Endometrium (tissue), 2 donors: ENCODE results near the gene MAN1A1.
A peak's percentile ranks its signal among the peaks of the same experiment; 100 is the strongest.
"Not testable (repeated sequence)": the region's sequence is repeated elsewhere in the genome, so short reads cannot be mapped to it uniquely, and the experiment has no call there.

ENCODE experiments used
- FAIRE-seq: peaks from 2 replicates; lab custom pipeline; 2012; peaks lifted over from hg19 to GRCh38; lab: Jason Lieb, UNC
- donor health status: control.
- donor health status: control.

The MAN1A1 gene

GRCh38 chr6:119349361-119350201 lies at the start of gene MAN1A1:
Gene MAN1A1, minus strand, starts transcription at chr6:119349761. Its CDS starts 696 bp downstream, at chr6:119349065.
- FAIRE-seq = no peak

GRCh38 chr6:119395192-119395591 lies 45.6 kb upstream of the MAN1A1 start:
- no peak for FAIRE-seq

DNA sequence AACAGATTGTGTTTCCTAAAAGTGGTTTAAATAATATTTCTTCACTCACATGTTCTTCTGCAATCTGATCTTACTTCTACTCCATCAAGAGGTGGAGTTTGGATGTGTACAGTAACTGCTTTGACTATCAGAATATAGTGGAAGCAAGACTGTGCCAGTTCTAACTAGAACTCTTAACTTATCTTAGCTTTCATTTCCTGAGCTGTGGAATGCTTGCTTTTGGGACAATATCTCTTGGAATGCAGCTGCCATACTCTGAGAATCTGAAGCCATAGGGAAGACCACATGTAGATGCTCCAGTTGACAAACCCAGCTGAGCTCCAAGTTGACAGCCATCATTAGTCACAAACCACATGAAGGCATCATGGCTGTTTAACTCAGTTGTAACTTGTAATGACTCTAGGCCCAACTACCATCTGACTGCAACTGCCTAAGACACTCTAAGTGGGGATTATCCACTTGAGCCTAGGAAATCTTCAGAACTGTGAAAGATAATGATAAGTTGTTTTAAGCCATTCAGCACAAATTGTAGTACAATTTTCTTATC lies 40.8 kb upstream of the MAN1A1 start:
- FAIRE-seq = no peak

- no peak for FAIRE-seq
Measured at GRCh38 chr6:119385994-119386393, 36.4 kb upstream of the MAN1A1 start.

GRCh38 chr6:119384444-119384843 lies 34.9 kb upstream of the MAN1A1 start:
- FAIRE-seq = no peak

- no peak for FAIRE-seq
Measured at GRCh38 chr6:119379809-119380208, 30.2 kb upstream of the MAN1A1 start.

DNA sequence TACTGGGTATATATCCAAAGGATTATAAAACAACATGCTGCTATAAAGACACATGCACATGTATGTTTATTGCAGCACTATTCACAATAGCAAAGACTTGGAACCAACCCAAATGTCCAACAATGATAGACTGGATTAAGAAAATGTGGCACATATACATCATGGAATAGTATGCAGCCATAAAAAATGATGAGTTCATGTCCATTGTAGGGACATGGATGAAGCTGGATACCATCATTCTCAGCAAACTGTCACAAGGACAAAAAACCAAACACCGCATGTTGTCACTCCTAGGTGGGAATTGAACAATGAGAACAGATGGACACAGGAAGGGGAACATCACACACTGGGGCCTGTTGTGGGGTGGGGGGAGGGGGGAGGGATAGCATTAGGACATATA lies 27.5 kb upstream of the MAN1A1 start:
- not testable (repeated sequence) for FAIRE-seq

DNA sequence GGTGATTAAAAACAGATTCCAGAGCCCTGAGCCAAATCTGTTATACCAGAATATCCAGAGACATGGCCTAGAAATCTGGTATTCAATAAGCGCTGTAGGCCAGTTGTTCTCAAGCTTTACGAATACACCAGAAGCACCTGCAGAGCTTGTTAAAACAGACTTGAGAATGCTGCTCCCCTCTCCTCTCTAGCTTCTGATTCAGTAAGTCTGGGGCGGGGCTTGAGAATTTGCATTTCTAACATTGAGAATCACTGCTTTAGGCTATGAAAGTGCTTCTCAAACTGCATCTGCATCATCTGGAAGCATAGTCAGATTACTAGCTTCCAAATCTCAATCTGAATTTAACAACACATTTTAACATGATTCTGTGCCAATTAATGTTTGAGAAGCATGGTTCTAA lies 20.5 kb upstream of the MAN1A1 start:
- no peak for FAIRE-seq

DNA sequence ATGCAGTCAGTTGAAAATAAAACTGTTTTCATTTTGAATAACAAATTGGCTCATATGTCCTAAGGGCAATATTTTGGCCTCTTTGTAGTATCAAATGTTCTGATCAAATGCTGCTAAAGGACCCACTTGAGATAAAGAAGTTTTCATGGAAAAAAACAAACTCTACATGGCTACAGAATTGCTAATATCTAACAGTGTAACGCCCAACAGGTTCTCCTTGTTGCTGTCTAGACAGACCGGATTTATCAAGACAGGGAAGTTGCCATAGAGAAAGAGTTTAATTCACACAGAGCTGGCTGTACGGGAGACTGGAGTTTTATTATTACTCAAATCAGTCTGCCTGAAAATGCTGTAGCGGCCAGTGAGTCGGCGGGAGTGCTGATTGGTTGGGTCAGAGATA lies 19.4 kb upstream of the MAN1A1 start:
- FAIRE-seq = no peak

DNA sequence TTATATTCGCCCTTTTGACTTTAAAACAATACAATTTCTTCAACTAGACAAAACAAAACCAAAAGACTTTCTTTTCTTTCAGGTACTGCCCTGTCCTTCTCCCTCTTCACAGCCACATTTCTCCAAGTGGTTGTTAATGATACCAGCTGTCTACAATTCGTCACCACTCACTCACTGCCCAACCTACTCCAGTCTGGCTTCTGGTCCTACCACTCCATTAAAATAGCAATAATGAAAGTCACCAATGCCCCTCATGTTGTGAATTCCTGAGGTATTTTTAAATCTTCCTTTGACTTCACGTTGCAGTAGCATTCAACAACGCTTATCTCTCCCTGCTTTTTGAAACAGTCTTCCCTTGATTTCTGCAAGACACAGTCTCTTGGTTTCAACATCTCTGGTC lies 11.6 kb upstream of the MAN1A1 start:
- no peak for FAIRE-seq

- no peak for FAIRE-seq
Measured at GRCh38 chr6:119360262-119360915, 10.8 kb upstream of the MAN1A1 start.

DNA sequence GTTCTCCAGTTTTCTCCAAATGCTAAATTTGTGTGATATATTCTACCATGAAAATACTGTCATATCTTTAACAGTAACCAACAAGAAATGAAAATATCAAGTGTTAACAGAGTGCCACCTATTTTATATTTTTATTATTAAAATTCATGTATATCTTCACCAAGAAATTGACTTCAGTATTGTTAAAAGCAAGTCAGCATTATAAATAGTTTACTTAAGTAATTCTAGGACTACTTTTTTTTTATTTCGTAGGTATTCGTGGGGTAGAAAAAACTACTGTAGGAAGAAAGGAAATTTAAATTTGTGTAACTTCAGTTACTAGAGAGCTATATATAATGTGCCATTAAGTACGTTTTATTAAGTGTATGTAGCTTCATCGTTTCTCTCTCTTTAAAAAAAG lies 6.3 kb upstream of the MAN1A1 start:
- no peak for FAIRE-seq

GRCh38 chr6:119355157-119355556 lies 5.6 kb upstream of the MAN1A1 start:
- FAIRE-seq = peak; percentile 43

- no peak for FAIRE-seq
Measured at GRCh38 chr6:119353696-119354095, 4.1 kb upstream of the MAN1A1 start.

DNA sequence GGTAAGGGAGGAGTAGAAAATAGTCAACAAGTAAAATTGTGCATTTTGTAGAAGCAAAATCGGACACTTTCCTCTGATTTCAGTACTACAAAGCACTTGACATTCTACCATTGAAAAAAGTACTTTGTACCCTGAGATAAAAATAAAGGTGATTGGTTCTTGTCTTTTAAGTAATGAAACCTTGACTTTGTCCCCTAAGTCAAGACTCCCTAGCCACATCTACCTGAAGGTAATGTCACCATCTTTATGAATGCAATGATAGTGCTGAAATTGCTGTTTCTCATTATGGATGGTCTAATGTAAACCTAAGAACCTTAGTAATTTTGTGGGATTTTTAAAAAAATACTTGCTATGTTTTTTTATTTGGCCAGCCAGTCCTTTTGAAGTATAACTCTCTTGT lies 2.4 kb upstream of the MAN1A1 start:
- FAIRE-seq = no peak

DNA sequence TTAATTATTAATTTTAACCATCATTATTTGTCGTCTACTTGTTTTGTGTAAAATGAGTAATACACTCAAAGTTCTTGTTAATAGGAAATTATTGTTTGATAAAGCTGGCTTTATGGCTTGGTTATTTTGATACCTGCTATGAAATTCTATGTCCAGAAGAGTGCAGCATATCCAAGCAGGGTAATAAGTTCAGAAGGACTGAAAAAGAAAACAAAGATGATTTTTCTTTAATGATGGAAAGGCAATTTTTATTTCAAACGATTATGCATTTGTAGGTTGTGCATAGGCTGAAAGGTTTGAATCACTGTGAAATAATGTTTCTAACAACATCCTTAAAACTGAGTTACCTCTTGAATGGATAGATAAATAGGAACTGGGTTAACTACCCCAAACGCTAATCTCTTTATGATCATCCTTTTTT lies 1.4 kb upstream of the MAN1A1 start:
- FAIRE-seq = peak; percentile 88

- no peak for FAIRE-seq
Measured at GRCh38 chr6:119350202-119350951, 816 bp upstream of the MAN1A1 start.

- no peak for FAIRE-seq
Measured at GRCh38 chr6:119348748-119349360, 707 bp downstream of the MAN1A1 start.

DNA sequence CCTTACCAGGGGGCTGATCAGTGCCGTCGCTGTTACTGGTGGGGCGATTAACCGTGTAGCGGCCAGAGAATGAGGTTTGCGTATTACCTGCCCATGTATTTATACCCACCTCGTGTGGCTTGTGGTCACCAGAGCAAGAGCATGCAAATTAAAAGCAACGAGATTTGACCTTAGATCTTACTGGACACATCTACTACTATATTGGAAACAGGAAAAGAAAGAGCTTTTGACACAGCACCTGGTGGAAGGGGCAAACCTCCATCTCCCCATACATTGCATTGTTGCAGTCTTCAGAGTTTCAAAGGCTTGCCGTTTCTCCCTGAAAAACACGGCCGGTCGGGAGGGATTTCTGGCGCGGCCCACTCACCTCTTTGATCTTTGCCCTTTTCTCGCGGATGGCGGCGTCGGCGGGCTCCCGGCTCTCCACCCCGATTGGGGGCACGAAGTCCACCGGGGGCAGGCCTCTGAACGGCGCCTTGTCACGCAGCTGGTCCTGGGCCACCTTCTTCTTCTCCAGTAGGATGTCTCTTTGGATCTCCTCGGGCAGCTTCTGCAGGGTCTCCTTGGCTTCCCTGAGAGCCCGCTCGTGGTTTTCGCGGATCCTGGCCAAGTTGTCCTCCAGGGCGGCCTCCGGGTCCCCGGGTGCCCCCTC lies 1.3 kb downstream of the MAN1A1 start:
- FAIRE-seq = no peak

GRCh38 chr6:119347466-119348095 lies 2.0 kb downstream of the MAN1A1 start:
- no peak for FAIRE-seq

DNA sequence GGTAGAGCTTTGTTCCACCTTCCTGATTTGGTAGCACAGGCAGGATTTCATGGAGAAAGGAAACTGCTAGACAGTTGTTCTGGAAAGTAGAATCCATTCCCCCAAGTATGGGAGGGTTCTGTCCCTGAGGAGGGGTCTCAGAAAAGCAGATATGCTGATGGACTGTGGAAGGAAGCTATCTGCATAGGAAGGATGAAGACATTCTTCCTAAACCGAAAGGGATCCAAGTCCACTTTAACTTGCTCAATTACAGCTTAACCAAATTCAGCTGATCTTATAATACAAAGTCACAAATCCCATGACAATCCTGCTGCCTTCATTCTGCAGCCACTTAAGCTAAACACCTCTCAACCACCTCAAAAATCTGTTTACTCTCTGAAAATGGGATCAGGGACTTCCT lies 2.6 kb downstream of the MAN1A1 start:
- FAIRE-seq = no peak
